GM21619 (cell line): ENCODE data around the gene INHBC.
A peak's percentile ranks its signal among the peaks of the same experiment; 100 is the strongest.
"Not testable (repeated sequence)": the region's sequence is repeated elsewhere in the genome, so short reads cannot be mapped to it uniquely, and the experiment has no call there.

Experiments used
- ATAC-seq: cut with Tn5 transposase; IDR thresholded peaks from one replicate; pipeline ENCODE4 v1.9.1; 2021; ENCODE audit not compliant: unreplicated experiment

INHBC gene

DNA sequence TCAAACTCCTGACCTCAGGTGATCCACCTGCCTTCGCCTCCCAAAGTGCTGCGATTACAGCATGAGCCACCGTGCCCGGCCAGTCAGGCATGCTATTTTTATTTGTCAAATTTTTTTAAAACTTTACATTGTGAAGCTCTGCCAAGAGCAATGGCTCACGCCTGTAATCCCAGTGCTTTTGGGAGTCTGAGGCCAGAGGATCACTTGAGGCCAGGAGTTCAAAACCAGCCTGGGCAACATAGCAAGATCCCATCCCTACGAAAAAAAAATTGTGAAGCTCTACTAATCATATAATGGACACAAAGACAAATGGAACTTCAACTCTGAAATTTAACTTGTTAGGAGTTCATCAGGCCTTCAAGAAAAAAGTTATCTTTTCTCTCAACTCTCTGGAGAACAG lies 5.6 kb upstream of the INHBC start:
- no peak for ATAC-seq

GRCh38 chr12:57429473-57430111 lies 5.0 kb upstream of the INHBC start:
- no peak for ATAC-seq

DNA sequence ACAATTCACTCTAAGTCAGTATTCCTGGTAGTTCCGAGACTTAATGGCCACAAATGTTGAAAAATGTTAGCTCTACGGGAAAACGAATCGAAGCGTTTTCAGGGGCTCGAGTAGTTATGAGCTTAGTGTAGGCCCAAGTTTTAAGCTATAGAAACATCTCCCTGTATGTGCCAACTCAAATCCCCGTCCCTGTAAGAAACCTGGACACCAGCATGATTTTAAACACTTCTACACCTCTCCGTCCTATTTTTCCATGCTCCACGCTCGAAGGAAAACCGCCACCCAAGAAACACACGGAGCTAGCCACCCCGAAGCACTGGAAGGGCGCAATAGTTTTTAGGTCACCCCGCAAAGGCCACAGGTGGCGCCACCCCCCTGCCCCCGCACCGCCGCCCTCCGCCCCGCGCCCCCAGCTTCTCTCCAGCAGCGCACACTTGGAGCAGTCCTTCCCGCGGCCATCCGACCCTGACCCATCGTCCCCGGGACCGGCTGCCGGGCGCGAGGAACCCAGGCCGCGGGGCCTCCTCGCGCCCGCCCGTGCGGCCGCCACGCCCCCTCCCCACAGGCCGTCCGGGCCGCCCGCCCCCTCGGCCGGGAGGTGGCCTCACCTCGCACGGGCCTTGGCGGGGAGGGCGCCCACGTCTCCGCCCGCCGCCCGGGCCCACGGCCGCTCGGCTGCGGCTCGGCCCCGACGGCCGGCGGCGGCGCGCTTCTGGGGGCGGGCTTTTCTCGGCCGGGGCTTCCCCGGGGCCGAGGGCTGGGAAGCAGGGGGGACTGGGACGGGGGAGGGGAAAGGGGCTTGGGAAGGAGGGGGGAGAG lies 4.3 kb upstream of the INHBC start:
- peak; percentile 40 for ATAC-seq

GRCh38 chr12:57430931-57431566 lies 3.5 kb upstream of the INHBC start, which contains the start of gene R3HDM2:
TSS of gene R3HDM2 (minus strand) at chr12:57431043. CDS start at chr12:57310428, 120,615 bp downstream.
- peak; percentile 96 for ATAC-seq

DNA sequence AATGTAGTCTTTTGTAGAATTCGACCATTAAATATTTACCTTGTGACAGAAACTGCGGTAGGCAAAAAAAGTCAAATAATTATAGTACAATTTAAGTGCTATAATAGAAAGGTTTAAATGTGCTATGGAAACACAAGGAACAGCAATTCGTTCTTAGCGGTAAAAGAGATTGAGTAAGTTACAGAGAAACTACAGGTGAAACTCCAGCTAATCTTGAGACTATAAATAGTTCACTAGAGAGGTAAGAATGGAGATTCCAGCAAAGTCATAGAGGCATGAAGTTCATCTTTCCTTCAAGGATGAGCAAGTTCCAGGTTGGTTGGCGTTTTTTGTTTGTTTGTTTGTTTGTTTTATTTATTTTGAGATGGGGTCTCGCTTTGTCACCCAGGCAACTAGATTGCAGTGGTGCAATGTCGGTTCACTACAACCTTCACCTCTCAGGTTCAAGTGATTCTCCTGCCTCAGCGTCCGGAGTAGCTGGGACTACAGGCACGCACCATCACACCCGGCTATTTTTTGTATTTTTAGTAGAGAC lies 2.9 kb upstream of the INHBC start:
- no peak for ATAC-seq

- no peak for ATAC-seq
Observed at GRCh38 chr12:57433370-57433769, 1.2 kb upstream of the INHBC start.

GRCh38 chr12:57435293-57435692 lies 709 bp downstream of the INHBC start:
- no peak for ATAC-seq

GRCh38 chr12:57438400-57438799 lies 3.8 kb downstream of the INHBC start:
- ATAC-seq = no peak

DNA sequence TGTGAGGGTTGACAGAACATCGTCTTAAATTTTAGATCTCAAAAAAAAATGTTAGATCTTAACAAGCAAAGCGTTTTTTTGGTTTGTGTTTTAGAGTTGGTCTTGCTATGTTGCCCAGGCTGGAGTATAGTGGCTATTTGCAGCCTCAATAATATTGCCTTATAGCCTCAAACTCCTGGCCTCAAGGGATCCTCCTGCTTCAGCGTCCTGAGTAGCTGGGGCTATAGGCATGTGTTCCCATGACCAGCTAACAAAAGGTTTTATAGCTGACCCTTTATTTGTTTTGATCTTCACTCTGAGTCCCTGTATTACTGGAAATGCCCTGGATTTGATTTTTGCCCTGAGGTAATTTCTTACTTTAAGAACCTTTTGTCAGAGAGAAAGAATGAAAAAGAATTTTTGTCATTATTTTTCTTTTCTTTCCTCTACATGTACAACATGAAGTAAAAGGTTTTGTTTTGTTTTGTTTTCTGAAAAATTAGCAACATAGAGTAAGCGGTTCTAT lies 5.2 kb downstream of the INHBC start:
- no peak for ATAC-seq

- ATAC-seq = not testable (repeated sequence)
Observed at GRCh38 chr12:57441393-57441792, 6.8 kb downstream of the INHBC start.

DNA sequence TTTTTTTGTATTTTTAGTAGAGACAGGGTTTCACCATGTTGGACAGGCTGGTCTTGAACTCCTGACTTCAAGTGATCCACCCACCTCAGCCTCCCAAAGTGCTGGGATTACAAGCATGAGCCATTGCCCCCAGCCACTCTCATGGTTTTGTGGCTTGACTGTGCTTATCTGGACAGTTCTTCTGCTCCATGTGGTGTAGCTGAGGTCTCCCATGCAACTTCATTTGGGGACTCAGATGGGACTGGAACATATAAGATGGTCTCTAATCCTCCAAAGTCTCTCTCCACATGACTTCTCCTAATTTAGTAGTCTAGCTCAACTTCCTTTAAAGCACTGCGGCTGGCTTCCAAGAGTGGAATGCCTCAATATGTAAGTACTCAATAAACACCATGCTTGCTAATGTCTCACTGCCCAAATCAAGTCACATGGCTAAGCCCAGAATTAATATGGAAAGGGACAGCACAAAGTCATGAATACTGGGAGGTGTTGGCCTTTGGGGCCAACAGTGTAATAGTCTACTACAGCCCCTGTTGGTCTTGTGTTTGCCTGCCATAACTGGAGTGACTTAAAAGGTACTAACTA lies 7.4 kb downstream of the INHBC start:
- no peak for ATAC-seq

DNA sequence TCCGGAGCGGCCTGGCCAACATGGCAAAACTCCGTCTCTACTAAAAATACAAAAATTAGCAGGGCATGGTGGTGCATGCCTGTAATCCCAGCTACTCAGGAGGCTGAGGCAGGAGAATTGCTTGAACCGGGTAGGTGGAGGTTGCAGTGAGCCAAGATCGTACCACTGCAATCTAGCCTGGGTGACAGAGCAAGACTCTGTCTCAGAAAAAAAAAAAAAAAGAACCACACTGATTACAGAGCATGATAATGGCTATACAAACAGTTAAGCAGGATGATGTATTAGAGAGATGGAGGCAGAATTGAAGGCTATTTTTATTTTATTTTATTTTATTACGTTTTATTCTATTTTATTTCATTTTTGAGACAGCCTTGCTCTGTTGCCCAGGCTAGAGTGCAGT lies 9.8 kb downstream of the INHBC start:
- ATAC-seq = not testable (repeated sequence)

DNA sequence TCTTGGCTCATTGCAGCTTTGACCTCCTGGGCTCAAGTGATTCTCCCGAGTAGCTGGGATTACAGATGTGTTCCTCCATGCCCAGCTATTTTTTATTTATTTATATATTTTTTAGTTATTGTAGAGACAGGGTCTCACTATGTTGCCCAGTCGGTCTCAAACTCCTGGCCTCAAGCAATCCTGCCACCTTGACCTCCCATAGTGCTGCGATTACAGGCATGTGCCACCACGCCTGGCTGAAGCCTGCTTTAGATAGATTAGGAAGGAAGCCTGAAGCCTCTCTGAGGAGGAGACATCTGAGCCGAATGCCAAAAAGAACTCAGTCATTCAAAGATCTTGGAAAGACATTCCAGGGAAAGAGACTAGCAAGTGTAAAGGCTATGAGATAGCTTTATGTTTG lies 10.2 kb downstream of the INHBC start:
- no peak for ATAC-seq

DNA sequence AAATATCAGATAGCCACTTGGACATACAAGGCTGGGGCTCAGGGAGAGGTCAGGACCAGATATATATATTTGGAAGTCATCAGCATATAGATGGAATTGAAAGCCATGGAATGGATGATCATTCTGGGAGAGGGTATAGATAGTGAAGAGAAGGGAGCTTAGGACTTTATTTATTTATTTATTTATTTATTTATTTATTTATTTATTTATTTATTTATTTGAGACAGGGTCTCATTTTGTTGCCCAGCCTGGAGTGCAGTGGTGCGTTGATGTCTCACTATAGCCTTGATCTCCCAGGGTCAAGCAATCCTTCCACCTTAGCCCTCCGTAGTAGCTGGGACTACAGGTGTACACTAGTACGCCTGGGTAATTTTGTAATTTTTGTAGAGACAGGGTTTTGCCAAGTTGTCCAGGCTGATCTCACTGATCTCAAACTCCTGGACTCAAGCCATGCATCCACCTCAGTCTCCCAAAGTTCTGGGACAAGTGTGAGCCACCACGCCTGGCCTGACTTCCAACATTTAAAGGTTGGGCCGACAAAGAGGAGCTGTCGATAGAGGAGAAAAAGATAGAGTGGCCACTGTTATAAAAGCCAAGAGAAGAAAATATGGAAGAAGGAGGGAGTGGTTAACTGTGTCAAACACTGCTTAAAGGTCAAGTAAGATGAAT lies 11.8 kb downstream of the INHBC start:
- ATAC-seq = no peak

DNA sequence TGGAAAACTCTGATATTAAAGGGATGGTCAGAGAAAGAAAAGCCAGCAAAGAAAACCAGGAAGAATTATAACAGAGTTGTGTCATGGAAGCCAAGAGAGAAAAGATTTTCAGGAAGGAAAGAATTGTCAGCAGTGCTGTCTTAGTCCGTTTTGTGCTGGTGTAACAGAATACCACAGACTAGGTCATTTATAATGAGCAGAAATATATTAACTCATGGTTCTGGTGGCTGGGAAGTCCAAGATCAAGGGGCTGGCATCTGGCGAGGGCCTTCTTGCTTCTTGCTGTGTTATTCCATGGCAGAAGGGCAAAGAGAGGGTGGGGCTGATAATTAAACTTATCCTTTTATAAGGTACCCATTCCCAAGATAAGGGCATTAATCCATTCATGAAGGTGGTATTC lies 14.1 kb downstream of the INHBC start:
- ATAC-seq = no peak

GRCh38 chr12:57449375-57449774 lies 14.8 kb downstream of the INHBC start:
- ATAC-seq = no peak

GRCh38 chr12:57450057-57450456 lies 15.5 kb downstream of the INHBC start:
- no peak for ATAC-seq

DNA sequence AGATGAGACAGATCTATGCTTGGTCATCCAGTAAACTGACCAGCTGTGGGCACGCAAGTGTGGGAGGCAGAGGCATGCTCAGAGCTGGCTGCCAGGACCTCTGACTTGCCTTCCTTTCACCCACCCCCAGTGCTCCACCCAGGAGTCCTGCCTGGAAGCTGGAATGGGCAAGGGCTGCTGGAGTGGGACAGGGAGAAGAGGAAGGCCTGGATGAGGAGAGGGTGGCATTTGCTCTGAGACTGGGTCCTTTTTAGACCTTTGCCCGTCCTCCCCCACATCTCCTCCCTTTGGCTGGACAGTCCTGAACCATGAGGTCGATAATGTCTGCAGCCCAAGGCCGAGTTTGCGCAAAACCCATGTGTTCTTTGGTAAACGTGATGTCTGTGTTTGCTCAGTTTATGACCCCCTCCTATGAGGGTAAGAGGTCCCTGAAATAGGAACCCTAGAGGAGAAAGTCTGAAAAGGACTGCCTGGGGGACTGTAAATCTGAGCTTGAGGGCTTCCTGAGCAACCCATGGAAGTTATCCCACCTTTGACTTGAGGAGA lies 16.7 kb downstream of the INHBC start:
- no peak for ATAC-seq

GRCh38 chr12:57452181-57452936 lies 17.8 kb downstream of the INHBC start:
- no peak for ATAC-seq
